Measurements from ENCODE around the gene TMC1.
"Not testable (repeated sequence)": the region's sequence is repeated elsewhere in the genome, so short reads cannot be mapped to it uniquely, and the experiment has no call there.

TMC1 gene

GRCh38 chr9:72480921-72481320 lies 40.5 kb upstream of the TMC1 start:
- H2AFZ ChIP-seq (ENCODE audit: low read depth, low read length), result no peak overlapping the region
- no peaks in the 10 kb centered on the region for H3K27me3 ChIP-seq (ENCODE audit: insufficient read depth, low read length, poor library complexity)
- no peak for DNase-seq
- H3K36me3 ChIP-seq (ENCODE audit: insufficient read depth, low read length), result no peaks in the 10 kb centered on the region
- no peak overlapping the region for H3K4me2 ChIP-seq (ENCODE audit: insufficient read depth, low read length)
- H4K20me1 ChIP-seq (ENCODE audit: insufficient read depth, low read length), result no peaks in the 10 kb centered on the region
- no peaks in the 10 kb centered on the region for H3K9me3 ChIP-seq (ENCODE audit: insufficient read depth, low read length, severe bottlenecking)
- no peak overlapping the region for H3K9ac ChIP-seq (ENCODE audit: low read depth, low read length)
- no peak overlapping the region for H3K4me3 ChIP-seq (ENCODE audit: low read depth in 1 of 2, low read length in 2 of 2)
- no peaks in the 10 kb centered on the region for H3K4me1 ChIP-seq (ENCODE audit: insufficient read depth, low read length)
- H3K27ac ChIP-seq (ENCODE audit: low read length), result no peak overlapping the region
- no peak for ATAC-seq (ENCODE audit: insufficient read depth, low read depth)
- H3K79me2 ChIP-seq (ENCODE audit: insufficient read depth, low read length), result no peaks in the 10 kb centered on the region
- TF ChIP-seq, protein P1, sequence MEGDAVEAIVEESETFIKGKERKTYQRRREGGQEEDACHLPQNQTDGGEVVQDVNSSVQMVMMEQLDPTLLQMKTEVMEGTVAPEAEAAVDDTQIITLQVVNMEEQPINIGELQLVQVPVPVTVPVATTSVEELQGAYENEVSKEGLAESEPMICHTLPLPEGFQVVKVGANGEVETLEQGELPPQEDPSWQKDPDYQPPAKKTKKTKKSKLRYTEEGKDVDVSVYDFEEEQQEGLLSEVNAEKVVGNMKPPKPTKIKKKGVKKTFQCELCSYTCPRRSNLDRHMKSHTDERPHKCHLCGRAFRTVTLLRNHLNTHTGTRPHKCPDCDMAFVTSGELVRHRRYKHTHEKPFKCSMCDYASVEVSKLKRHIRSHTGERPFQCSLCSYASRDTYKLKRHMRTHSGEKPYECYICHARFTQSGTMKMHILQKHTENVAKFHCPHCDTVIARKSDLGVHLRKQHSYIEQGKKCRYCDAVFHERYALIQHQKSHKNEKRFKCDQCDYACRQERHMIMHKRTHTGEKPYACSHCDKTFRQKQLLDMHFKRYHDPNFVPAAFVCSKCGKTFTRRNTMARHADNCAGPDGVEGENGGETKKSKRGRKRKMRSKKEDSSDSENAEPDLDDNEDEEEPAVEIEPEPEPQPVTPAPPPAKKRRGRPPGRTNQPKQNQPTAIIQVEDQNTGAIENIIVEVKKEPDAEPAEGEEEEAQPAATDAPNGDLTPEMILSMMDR (IDR thresholded peaks at IDR 0.05; ENCODE audit: borderline replicate concordance, extremely low read depth, low read length, poor library complexity, severe bottlenecking), result no peak
- TF ChIP-seq EZH2 (IDR thresholded peaks at IDR 0.05; ENCODE audit: borderline replicate concordance, low read depth, low read length, severe bottlenecking), result no peak

DNA sequence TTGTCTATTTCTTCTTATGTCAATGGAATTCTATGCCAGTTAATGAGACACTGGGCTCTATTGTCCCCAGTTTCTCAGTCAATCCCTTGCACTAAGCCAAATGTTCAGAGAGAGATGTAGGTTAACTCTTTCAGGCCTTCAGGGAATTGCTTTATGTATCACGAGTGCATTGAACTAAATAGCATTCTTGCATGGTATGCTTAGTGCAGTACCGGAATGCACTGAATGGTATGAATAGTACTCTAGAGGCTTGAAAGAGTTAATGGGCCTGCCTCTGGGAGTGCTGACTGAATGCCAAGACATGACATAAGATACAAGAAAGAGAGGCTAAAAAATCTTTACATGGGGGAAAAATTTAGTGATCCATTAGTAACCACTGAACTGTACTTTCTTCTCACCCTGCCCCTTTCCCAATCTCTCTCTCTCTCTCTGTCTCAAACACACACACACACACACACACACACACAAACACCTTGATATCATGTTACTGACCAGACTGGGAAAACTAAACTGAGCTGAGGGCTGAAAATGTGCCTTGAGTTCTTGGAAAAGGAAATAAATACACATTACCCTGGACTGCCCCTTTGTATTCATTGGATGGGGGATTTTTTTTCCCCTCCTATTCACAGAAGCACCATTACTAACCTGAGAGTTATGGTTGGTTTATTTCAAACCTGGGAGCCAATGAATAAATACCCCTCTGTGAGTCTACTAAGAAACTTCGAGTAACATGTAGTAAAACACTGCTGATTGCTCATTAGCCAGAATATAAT lies 35.4 kb upstream of the TMC1 start:
- Histone ChIP-seq H3K27ac (ENCODE audit: low read length) (no peak overlapping the region), H2AFZ (ENCODE audit: low read depth, low read length) (no peak overlapping the region), H3K4me3 (ENCODE audit: low read depth in 1 of 2, low read length in 2 of 2) (no peak overlapping the region), H3K9me3 (ENCODE audit: insufficient read depth, low read length, severe bottlenecking) (no peaks in the 10 kb centered on the region), H3K4me2 (ENCODE audit: insufficient read depth, low read length) (no peak overlapping the region), H3K9ac (ENCODE audit: low read depth, low read length) (no peak overlapping the region), H3K27me3 (ENCODE audit: insufficient read depth, low read length, poor library complexity) (peaks cover 2% of the 10 kb centered on the region), H3K36me3 (ENCODE audit: insufficient read depth, low read length) (no peaks in the 10 kb centered on the region), H3K79me2 (ENCODE audit: insufficient read depth, low read length) (no peaks in the 10 kb centered on the region), H4K20me1 (ENCODE audit: insufficient read depth, low read length) (no peaks in the 10 kb centered on the region), H3K4me1 (ENCODE audit: insufficient read depth, low read length) (no peaks in the 10 kb centered on the region)
- no peak for ATAC-seq (ENCODE audit: insufficient read depth, low read depth)
- TF ChIP-seq, protein P1 (IDR thresholded peaks at IDR 0.05; ENCODE audit: borderline replicate concordance, extremely low read depth, low read length, poor library complexity, severe bottlenecking), result no peak
- no peak for TF ChIP-seq EZH2 (IDR thresholded peaks at IDR 0.05; ENCODE audit: borderline replicate concordance, low read depth, low read length, severe bottlenecking)
- DNase-seq, result no peak

- ATAC-seq (ENCODE audit: insufficient read depth, low read depth) (no peak), DNase-seq (no peak)
- Histone ChIP-seq H3K4me3 (ENCODE audit: low read depth in 1 of 2, low read length in 2 of 2) (no peak overlapping the region), H3K79me2 (ENCODE audit: insufficient read depth, low read length) (no peaks in the 10 kb centered on the region), H3K36me3 (ENCODE audit: insufficient read depth, low read length) (no peaks in the 10 kb centered on the region), H3K4me1 (ENCODE audit: insufficient read depth, low read length) (no peaks in the 10 kb centered on the region), H3K9ac (ENCODE audit: low read depth, low read length) (no peak overlapping the region), H3K27ac (ENCODE audit: low read length) (no peak overlapping the region), H4K20me1 (ENCODE audit: insufficient read depth, low read length) (no peaks in the 10 kb centered on the region), H3K27me3 (ENCODE audit: insufficient read depth, low read length, poor library complexity) (peaks cover 5% of the 10 kb centered on the region), H3K4me2 (ENCODE audit: insufficient read depth, low read length) (no peak overlapping the region), H2AFZ (ENCODE audit: low read depth, low read length) (no peak overlapping the region), H3K9me3 (ENCODE audit: insufficient read depth, low read length, severe bottlenecking) (no peaks in the 10 kb centered on the region)
- TF ChIP-seq EZH2 (IDR thresholded peaks at IDR 0.05; ENCODE audit: borderline replicate concordance, low read depth, low read length, severe bottlenecking), result no peak
- TF ChIP-seq, protein P1 (IDR thresholded peaks at IDR 0.05; ENCODE audit: borderline replicate concordance, extremely low read depth, low read length, poor library complexity, severe bottlenecking), result no peak
These were observed 34.8 kb upstream of the TMC1 start for GRCh38 chr9:72486594-72486955.

GRCh38 chr9:72487665-72488064 lies 33.7 kb upstream of the TMC1 start:
- not testable (repeated sequence) for H3K4me2 ChIP-seq (ENCODE audit: insufficient read depth, low read length); H3K27me3 ChIP-seq (ENCODE audit: insufficient read depth, low read length, poor library complexity); H3K9me3 ChIP-seq (ENCODE audit: insufficient read depth, low read length, severe bottlenecking); H3K4me1 ChIP-seq (ENCODE audit: insufficient read depth, low read length); H3K36me3 ChIP-seq (ENCODE audit: insufficient read depth, low read length); H4K20me1 ChIP-seq (ENCODE audit: insufficient read depth, low read length); H3K9ac ChIP-seq (ENCODE audit: low read depth, low read length); H3K79me2 ChIP-seq (ENCODE audit: insufficient read depth, low read length); DNase-seq; H3K27ac ChIP-seq (ENCODE audit: low read length); H3K4me3 ChIP-seq (ENCODE audit: low read depth in 1 of 2, low read length in 2 of 2); H2AFZ ChIP-seq (ENCODE audit: low read depth, low read length); ATAC-seq (ENCODE audit: insufficient read depth, low read depth)
